SU-DHL-6 (cell line): ENCODE measurements around the gene ZMIZ1.

Experiments
- H2AFZ ChIP-seq: fragments of 200-600 bp; sonication (generic); 2 replicates; pipeline ENCODE4 v1.6.1; 2014; ENCODE audit warnings: low read depth, mild to moderate bottlenecking, moderate library complexity, mixed read lengths, antibody characterized with exemption, low read length; ENCODE audit not compliant: severe bottlenecking
- H3F3A ChIP-seq: fragments of 200-600 bp; shearing (Covaris generic); 2 replicates; pipeline ENCODE4 v1.6.0; 2016; ENCODE audit warnings: antibody characterized with exemption, mild to moderate bottlenecking; ENCODE audit not compliant: insufficient read depth
- H3K27ac ChIP-seq: fragments of 200-600 bp; sonication (generic); 2 replicates; pipeline ENCODE4 v1.5.1; 2016; ENCODE audit warnings: low read depth, mild to moderate bottlenecking, low read length, moderate library complexity, mixed read lengths
- H3K27me3 ChIP-seq: fragments of 200-600 bp; sonication (generic), shearing (Covaris generic); 2 replicates; pipeline ENCODE4 v1.6.0; 2014; ENCODE audit warnings: mild to moderate bottlenecking, low read length
- H3K36me3 ChIP-seq: fragments of 200-600 bp; sonication (generic); 2 replicates; pipeline ENCODE4 v1.6.1; 2014; ENCODE audit warnings: mild to moderate bottlenecking, low read length, mixed read lengths
- H3K4me2 ChIP-seq: fragments of 300-600, 200-600 bp; shearing (Covaris generic), sonication (generic); 2 replicates; pipeline ENCODE4 v1.6.0; 2014; ENCODE audit warnings: low read length, low read depth, mild to moderate bottlenecking; ENCODE audit not compliant: poor library complexity, severe bottlenecking
- H3K4me3 ChIP-seq: fragments of 200-600 bp; sonication (generic); 2 replicates; pipeline ENCODE4 v1.5.1; 2014; ENCODE audit warnings: antibody characterized with exemption, low read length, mild to moderate bottlenecking, mixed read lengths; ENCODE audit not compliant: insufficient read depth, poor library complexity, severe bottlenecking
- H3K79me2 ChIP-seq: fragments of 200-600 bp; sonication (generic); 2 replicates; pipeline ENCODE4 v1.6.1; 2014; ENCODE audit warnings: mild to moderate bottlenecking, low read length, moderate library complexity; ENCODE audit not compliant: insufficient read depth
- H3K9ac ChIP-seq: fragments of 200-600 bp; sonication (generic); 2 replicates; pipeline ENCODE4 v1.7.0; 2014; ENCODE audit warnings: mild to moderate bottlenecking, low read length
- H3K9me2 ChIP-seq: fragments of 200-600 bp; sonication (generic); replicated peaks from 2 replicates; pipeline ENCODE4 v1.6.1; 2014; ENCODE audit warnings: low read length; ENCODE audit not compliant: insufficient read depth
- H3K9me3 ChIP-seq: fragments of 200-600 bp; sonication (generic); 2 replicates; pipeline ENCODE4 v1.6.1; 2014; ENCODE audit warnings: low read length, mixed read lengths; ENCODE audit not compliant: insufficient read depth
- H4K20me1 ChIP-seq: fragments of 200-600 bp; sonication (generic); 2 replicates; pipeline ENCODE4 v1.6.1; 2014; ENCODE audit warnings: low read depth, mild to moderate bottlenecking, antibody characterized with exemption, low read length, moderate library complexity, mixed read lengths
- EZH2phosphoT487 ChIP-seq: fragments of 200-600 bp; sonication (generic), shearing (Covaris generic); conservative IDR thresholded peaks from 2 replicates; pipeline ENCODE4 v1.6.1; 2018; ENCODE audit warnings: mild to moderate bottlenecking, antibody characterized with exemption, low read length, moderate library complexity, mixed read lengths
- TF ChIP-seq, protein P1 (sequence below): fragments of 200-600 bp; sonication (generic); IDR thresholded peaks from one replicate; pipeline ENCODE4 v1.5.1; 2017; ENCODE audit warnings: antibody characterized with exemption, mild to moderate bottlenecking, low read length, moderate library complexity; ENCODE audit not compliant: insufficient read depth, poor library complexity, severe bottlenecking

Gene ZMIZ1

DNA sequence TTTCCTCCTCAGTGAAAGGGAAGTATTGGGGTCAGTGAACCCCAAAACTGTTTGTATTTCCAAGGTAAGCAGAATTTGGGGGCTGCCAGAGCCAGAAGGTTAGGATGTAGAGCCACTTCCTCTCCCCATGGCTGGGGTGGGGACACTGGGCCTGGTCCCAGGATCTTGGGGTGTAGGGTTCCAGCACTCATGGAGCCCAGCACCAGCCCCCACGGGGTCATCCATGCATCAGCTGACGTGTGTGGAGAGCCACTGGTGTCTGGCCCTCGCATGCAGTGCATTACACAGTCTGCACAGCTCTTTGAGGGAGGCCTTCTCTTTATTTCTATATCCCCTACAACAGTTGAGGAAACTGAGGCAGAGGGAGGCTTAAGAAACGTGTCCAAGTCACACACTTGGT is 91.4 kb downstream of the ZMIZ1 start:
- Histone ChIP-seq H3K79me2 (no peaks in the 10 kb centered on the region), H3F3A (no peaks in the 10 kb centered on the region), H3K36me3 (no peaks in the 10 kb centered on the region), H3K4me3 (no peak overlapping the region), H3K9ac (no peak overlapping the region), H3K4me2 (no peak overlapping the region), H3K27ac (no peak overlapping the region), H3K9me3 (no peaks in the 10 kb centered on the region), H3K27me3 (no peaks in the 10 kb centered on the region), H3K9me2 (no peaks in the 10 kb centered on the region), H4K20me1 (no peaks in the 10 kb centered on the region), H2AFZ (no peak overlapping the region)
- TF ChIP-seq, protein P1, sequence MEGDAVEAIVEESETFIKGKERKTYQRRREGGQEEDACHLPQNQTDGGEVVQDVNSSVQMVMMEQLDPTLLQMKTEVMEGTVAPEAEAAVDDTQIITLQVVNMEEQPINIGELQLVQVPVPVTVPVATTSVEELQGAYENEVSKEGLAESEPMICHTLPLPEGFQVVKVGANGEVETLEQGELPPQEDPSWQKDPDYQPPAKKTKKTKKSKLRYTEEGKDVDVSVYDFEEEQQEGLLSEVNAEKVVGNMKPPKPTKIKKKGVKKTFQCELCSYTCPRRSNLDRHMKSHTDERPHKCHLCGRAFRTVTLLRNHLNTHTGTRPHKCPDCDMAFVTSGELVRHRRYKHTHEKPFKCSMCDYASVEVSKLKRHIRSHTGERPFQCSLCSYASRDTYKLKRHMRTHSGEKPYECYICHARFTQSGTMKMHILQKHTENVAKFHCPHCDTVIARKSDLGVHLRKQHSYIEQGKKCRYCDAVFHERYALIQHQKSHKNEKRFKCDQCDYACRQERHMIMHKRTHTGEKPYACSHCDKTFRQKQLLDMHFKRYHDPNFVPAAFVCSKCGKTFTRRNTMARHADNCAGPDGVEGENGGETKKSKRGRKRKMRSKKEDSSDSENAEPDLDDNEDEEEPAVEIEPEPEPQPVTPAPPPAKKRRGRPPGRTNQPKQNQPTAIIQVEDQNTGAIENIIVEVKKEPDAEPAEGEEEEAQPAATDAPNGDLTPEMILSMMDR: no peak
- TF ChIP-seq EZH2phosphoT487: no peak

DNA sequence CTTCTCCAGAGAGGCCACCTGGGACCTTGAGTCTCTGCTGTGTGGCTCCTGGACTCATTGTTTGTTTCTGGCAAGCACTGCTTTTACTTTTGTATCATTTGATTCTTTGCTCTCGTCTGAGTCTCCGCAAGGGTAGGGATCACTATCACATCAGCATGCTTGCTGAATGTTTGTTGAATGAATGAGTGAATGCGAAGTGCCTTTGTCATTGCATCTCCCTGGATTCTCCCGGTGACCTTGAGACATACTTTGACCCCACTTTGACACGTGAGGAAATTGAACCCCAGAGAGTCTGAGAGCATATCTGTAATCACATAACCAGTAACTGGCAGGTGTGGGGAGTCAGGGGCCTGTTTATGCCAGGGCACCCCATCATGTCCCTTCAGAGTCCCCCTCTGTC is 92.8 kb downstream of the ZMIZ1 start:
- Histone ChIP-seq H3K9ac (no peak overlapping the region), H2AFZ (no peak overlapping the region), H4K20me1 (no peaks in the 10 kb centered on the region), H3F3A (no peaks in the 10 kb centered on the region), H3K4me3 (no peak overlapping the region), H3K9me2 (no peaks in the 10 kb centered on the region), H3K79me2 (no peaks in the 10 kb centered on the region), H3K27me3 (no peaks in the 10 kb centered on the region), H3K9me3 (no peaks in the 10 kb centered on the region), H3K4me2 (no peak overlapping the region), H3K27ac (no peak overlapping the region), H3K36me3 (no peaks in the 10 kb centered on the region)
- TF ChIP-seq, protein P1: no peak
- no peak for TF ChIP-seq EZH2phosphoT487

DNA sequence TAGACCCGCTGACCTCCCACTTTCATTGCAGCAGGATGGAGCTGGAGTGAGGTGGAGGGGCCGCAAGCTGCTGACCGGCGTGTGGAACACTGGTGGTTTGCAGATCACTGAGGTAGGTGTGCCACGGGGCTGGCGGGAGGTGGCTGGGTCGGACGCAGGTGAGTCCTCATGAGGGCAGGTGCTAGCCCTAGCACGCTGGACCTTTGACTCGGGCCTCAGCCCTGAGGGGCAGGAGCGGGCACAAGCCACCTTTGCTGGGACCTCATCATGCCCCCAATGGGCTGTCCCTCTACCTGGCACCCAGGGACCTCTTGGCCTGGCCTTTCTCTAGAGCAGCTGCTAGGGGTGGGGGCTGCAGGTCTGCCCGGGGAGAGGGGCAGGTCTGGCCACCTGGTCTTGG is 93.3 kb downstream of the ZMIZ1 start:
- no peak overlapping the region for H3K9ac ChIP-seq
- H3K4me3 ChIP-seq: no peak overlapping the region
- no peaks in the 10 kb centered on the region for H4K20me1 ChIP-seq
- no peak overlapping the region for H2AFZ ChIP-seq
- no peaks in the 10 kb centered on the region for H3K9me3 ChIP-seq
- no peaks in the 10 kb centered on the region for H3F3A ChIP-seq
- H3K79me2 ChIP-seq: no peaks in the 10 kb centered on the region
- no peaks in the 10 kb centered on the region for H3K27me3 ChIP-seq
- no peaks in the 10 kb centered on the region for H3K9me2 ChIP-seq
- H3K4me2 ChIP-seq: no peak overlapping the region
- H3K36me3 ChIP-seq: no peaks in the 10 kb centered on the region
- no peak overlapping the region for H3K27ac ChIP-seq
- no peak for TF ChIP-seq EZH2phosphoT487
- TF ChIP-seq, protein P1: no peak
